Mesothelial cell of epicardium (in vitro differentiated cells): Measurements from ENCODE around the gene NR6A1. TPM values are rescaled to one million over a fixed set of nuclear protein-coding genes. Genes with fewer than 3 reads are reported as not detected.

Source experiments
- DNase-seq, 2 experiments: peaks; one replicate each; pipeline ENCODE4 v3.0.0; 2021; ENCODE audit warnings: low spot score in 2 of 2; ENCODE audit not compliant: unreplicated experiment in 2 of 2
- H3K27ac Mint-ChIP-seq: 2 replicates; pipeline ENCODE4 v1.8.0; 2021; ENCODE audit warnings: mixed read lengths
- H3K27me3 Mint-ChIP-seq: 2 replicates; pipeline ENCODE4 v1.8.0; 2021; ENCODE audit warnings: low read depth, mixed read lengths
- H3K36me3 Mint-ChIP-seq: 2 replicates; pipeline ENCODE4 v1.8.0; 2021; ENCODE audit warnings: mixed read lengths
- H3K4me1 Mint-ChIP-seq: 2 replicates; pipeline ENCODE4 v1.8.0; 2021; ENCODE audit warnings: mixed read lengths
- H3K4me3 Mint-ChIP-seq: 2 replicates; pipeline ENCODE4 v1.8.0; 2021; ENCODE audit warnings: mild to moderate bottlenecking, moderate library complexity, mixed read lengths
- H3K9me3 Mint-ChIP-seq: 2 replicates; pipeline ENCODE4 v1.8.0; 2021; ENCODE audit warnings: mixed read lengths
- CTCF ChIP-seq: fragments of 200-600 bp; sonication (generic); IDR thresholded peaks from one replicate; pipeline ENCODE4 v1.5.0; 2021; ENCODE audit warnings: antibody characterized with exemption; ENCODE audit not compliant: unreplicated experiment
- total RNA-seq: library from RNA; stranded (reverse); gene quantifications from 3 replicates; pipeline ENCODE4 v1.2.1, GENCODE V29; 2021

The NR6A1 gene
- total RNA-seq, 1 donor from 2014 or later: 5.9 TPM

GRCh38 chr9:124474151-124474550 lies 297.0 kb downstream of the NR6A1 start:
- Mint-ChIP-seq H3K4me3 (no peak overlapping the region), H3K27me3 (peaks cover 21% of the 10 kb centered on the region), H3K27ac (no peak overlapping the region), H3K4me1 (peaks cover 5% of the 10 kb centered on the region), H3K36me3 (no peaks in the 10 kb centered on the region), H3K9me3 (no peaks in the 10 kb centered on the region)
- no peak for TF ChIP-seq CTCF
- DNase-seq: no peak

GRCh38 chr9:124473310-124473709 lies 297.8 kb downstream of the NR6A1 start:
- no peaks in the 10 kb centered on the region for H3K9me3 Mint-ChIP-seq
- H3K36me3 Mint-ChIP-seq: no peaks in the 10 kb centered on the region
- peaks cover 4% of the 10 kb centered on the region for H3K4me1 Mint-ChIP-seq
- H3K4me3 Mint-ChIP-seq: no peak overlapping the region
- TF ChIP-seq CTCF: no peak
- no peak overlapping the region for H3K27ac Mint-ChIP-seq
- DNase-seq: no peak
- peaks cover 13% of the 10 kb centered on the region for H3K27me3 Mint-ChIP-seq

- H3K9me3 Mint-ChIP-seq: no peaks in the 10 kb centered on the region
- H3K4me3 Mint-ChIP-seq: no peak overlapping the region
- H3K4me1 Mint-ChIP-seq: no peaks in the 10 kb centered on the region
- DNase-seq: no peak
- H3K27me3 Mint-ChIP-seq: peaks cover 9% of the 10 kb centered on the region
- no peak for TF ChIP-seq CTCF
- no peak overlapping the region for H3K27ac Mint-ChIP-seq
- no peaks in the 10 kb centered on the region for H3K36me3 Mint-ChIP-seq
These were observed 298.3 kb downstream of the NR6A1 start for GRCh38 chr9:124472770-124473169.

GRCh38 chr9:124471761-124472160 lies 299.4 kb downstream of the NR6A1 start:
- Mint-ChIP-seq H3K4me3 (no peak overlapping the region), H3K4me1 (no peaks in the 10 kb centered on the region), H3K36me3 (no peaks in the 10 kb centered on the region), H3K9me3 (no peaks in the 10 kb centered on the region), H3K27ac (no peak overlapping the region), H3K27me3 (peaks cover 9% of the 10 kb centered on the region)
- no peak for DNase-seq
- no peak for TF ChIP-seq CTCF

- no peak overlapping the region for H3K27ac Mint-ChIP-seq
- H3K4me1 Mint-ChIP-seq: no peaks in the 10 kb centered on the region
- no peak overlapping the region for H3K4me3 Mint-ChIP-seq
- no peak for TF ChIP-seq CTCF
- no peak for DNase-seq
- no peaks in the 10 kb centered on the region for H3K9me3 Mint-ChIP-seq
- H3K27me3 Mint-ChIP-seq: peaks cover 8% of the 10 kb centered on the region
- no peaks in the 10 kb centered on the region for H3K36me3 Mint-ChIP-seq
These were observed 300.4 kb downstream of the NR6A1 start for GRCh38 chr9:124470726-124471125.

- DNase-seq: no peak
These were observed 300.8 kb downstream of the NR6A1 start for GRCh38 chr9:124470306-124470705.

More at GRCh38 chr9:124470306-124470705, 300.8 kb downstream of the NR6A1 start:
- Mint-ChIP-seq H3K27me3 (peaks cover 10% of the 10 kb centered on the region), H3K4me3 (no peak overlapping the region), H3K9me3 (no peaks in the 10 kb centered on the region), H3K36me3 (no peaks in the 10 kb centered on the region), H3K4me1 (no peaks in the 10 kb centered on the region), H3K27ac (no peak overlapping the region)
- no peak for TF ChIP-seq CTCF
